Mesothelial cell of epicardium (in vitro differentiated cells): ENCODE measurements around the gene EPG5. TPM values are rescaled to one million over a fixed set of nuclear protein-coding genes. Genes with fewer than 3 reads are reported as not detected.
A peak's percentile ranks its signal among the peaks of the same experiment; 100 is the strongest.

Source experiments
- DNase-seq, 2 experiments: peaks; one replicate each; pipeline ENCODE4 v3.0.0; 2021; ENCODE audit warnings: low spot score in 2 of 2; ENCODE audit not compliant: unreplicated experiment in 2 of 2
- H3K27ac Mint-ChIP-seq: 2 replicates; pipeline ENCODE4 v1.8.0; 2021; ENCODE audit warnings: mixed read lengths
- H3K27me3 Mint-ChIP-seq: 2 replicates; pipeline ENCODE4 v1.8.0; 2021; ENCODE audit warnings: low read depth, mixed read lengths
- H3K36me3 Mint-ChIP-seq: 2 replicates; pipeline ENCODE4 v1.8.0; 2021; ENCODE audit warnings: mixed read lengths
- H3K4me1 Mint-ChIP-seq: 2 replicates; pipeline ENCODE4 v1.8.0; 2021; ENCODE audit warnings: mixed read lengths
- H3K4me3 Mint-ChIP-seq: 2 replicates; pipeline ENCODE4 v1.8.0; 2021; ENCODE audit warnings: mild to moderate bottlenecking, moderate library complexity, mixed read lengths
- H3K9me3 Mint-ChIP-seq: 2 replicates; pipeline ENCODE4 v1.8.0; 2021; ENCODE audit warnings: mixed read lengths
- CTCF ChIP-seq: fragments of 200-600 bp; sonication (generic); IDR thresholded peaks from one replicate; pipeline ENCODE4 v1.5.0; 2021; ENCODE audit warnings: antibody characterized with exemption; ENCODE audit not compliant: unreplicated experiment
- total RNA-seq: library from RNA; stranded (reverse); gene quantifications from 3 replicates; pipeline ENCODE4 v1.2.1, GENCODE V29; 2021

The EPG5 gene
- total RNA-seq, 1 donor from 2014 or later: 39.3 TPM

- Mint-ChIP-seq H3K27ac (no peak overlapping the region), H3K36me3 (peaks cover 53% of the 10 kb centered on the region), H3K27me3 (no peaks in the 10 kb centered on the region), H3K9me3 (no peaks in the 10 kb centered on the region), H3K4me1 (no peaks in the 10 kb centered on the region), H3K4me3 (no peak overlapping the region)
- DNase-seq: peak in 1 of 2 experiments; percentile 55
- TF ChIP-seq CTCF: peak; percentile 44
These were observed 56.6 kb downstream of the EPG5 start for GRCh38 chr18:45910405-45911023.

- no peaks in the 10 kb centered on the region for H3K27me3 Mint-ChIP-seq
- H3K4me3 Mint-ChIP-seq: no peak overlapping the region
- H3K27ac Mint-ChIP-seq: no peak overlapping the region
- no peaks in the 10 kb centered on the region for H3K4me1 Mint-ChIP-seq
- no peaks in the 10 kb centered on the region for H3K9me3 Mint-ChIP-seq
- peaks cover 39% of the 10 kb centered on the region for H3K36me3 Mint-ChIP-seq
- DNase-seq: no peak
- TF ChIP-seq CTCF: no peak
These were observed 65.4 kb downstream of the EPG5 start for GRCh38 chr18:45901654-45902210.

GRCh38 chr18:45900623-45901022, 66.5 kb downstream of the EPG5 start:
- no peaks in the 10 kb centered on the region for H3K4me1 Mint-ChIP-seq
- no peak for DNase-seq
- H3K9me3 Mint-ChIP-seq: no peaks in the 10 kb centered on the region
- H3K27me3 Mint-ChIP-seq: no peaks in the 10 kb centered on the region
- H3K36me3 Mint-ChIP-seq: peaks cover 39% of the 10 kb centered on the region
- H3K27ac Mint-ChIP-seq: no peak overlapping the region
- H3K4me3 Mint-ChIP-seq: no peak overlapping the region
- TF ChIP-seq CTCF: no peak

GRCh38 chr18:45896991-45897390, 70.1 kb downstream of the EPG5 start:
- Mint-ChIP-seq H3K36me3 (peaks cover 47% of the 10 kb centered on the region), H3K4me3 (no peak overlapping the region), H3K9me3 (no peaks in the 10 kb centered on the region), H3K27ac (no peak overlapping the region), H3K4me1 (no peaks in the 10 kb centered on the region), H3K27me3 (no peaks in the 10 kb centered on the region)
- TF ChIP-seq CTCF: no peak
- DNase-seq: no peak

GRCh38 chr18:45896452-45896851, 70.7 kb downstream of the EPG5 start:
- no peak for TF ChIP-seq CTCF
- Mint-ChIP-seq H3K4me1 (peaks cover 2% of the 10 kb centered on the region), H3K9me3 (no peaks in the 10 kb centered on the region), H3K36me3 (peaks cover 43% of the 10 kb centered on the region), H3K27ac (no peak overlapping the region), H3K27me3 (no peaks in the 10 kb centered on the region), H3K4me3 (no peak overlapping the region)
- no peak for DNase-seq
